GM23248 (cell line): Measurements from ENCODE around the gene DEFB126. TPM values are rescaled to one million over a fixed set of nuclear protein-coding genes. Genes with fewer than 3 reads are reported as not detected.

Source experiments
- DNase-seq: peaks from one replicate; pipeline ENCODE4 v3.0.0-alpha.2; 2015
- H2AFZ ChIP-seq: fragments of 200-600 bp; sonication (generic); 2 replicates; pipeline ENCODE4 v1.6.1; 2016; ENCODE audit warnings: antibody characterized with exemption
- H3F3A ChIP-seq: fragments of 200-600 bp; sonication (generic); 2 replicates; pipeline ENCODE4 v1.6.1; 2016; ENCODE audit warnings: mild to moderate bottlenecking, antibody characterized with exemption, mixed run types; ENCODE audit not compliant: insufficient read depth
- H3K27ac ChIP-seq: fragments of 200-600 bp; sonication (generic); 2 replicates; pipeline ENCODE4 v1.5.1; 2016; ENCODE audit warnings: mild to moderate bottlenecking
- H3K27me3 ChIP-seq: fragments of 200-600 bp; sonication (generic); replicated peaks from 2 replicates; pipeline ENCODE4 v1.6.1; 2016; ENCODE audit warnings: mild to moderate bottlenecking; ENCODE audit not compliant: insufficient read depth
- H3K36me3 ChIP-seq: fragments of 200-600 bp; sonication (generic); 2 replicates; pipeline ENCODE4 v1.6.1; 2016; ENCODE audit warnings: low read depth, mild to moderate bottlenecking
- H3K4me1 ChIP-seq: fragments of 200-600 bp; sonication (generic); 2 replicates; pipeline ENCODE4 v1.6.1; 2016; ENCODE audit warnings: mild to moderate bottlenecking; ENCODE audit not compliant: insufficient read depth
- H3K4me2 ChIP-seq: fragments of 200-600 bp; sonication (generic); one replicate; pipeline ENCODE4 v1.6.1; 2016; ENCODE audit warnings: mild to moderate bottlenecking; ENCODE audit not compliant: unreplicated experiment
- H3K4me3 ChIP-seq: fragments of 200-600 bp; sonication (generic); 2 replicates; pipeline ENCODE4 v1.5.1; 2016; ENCODE audit warnings: mild to moderate bottlenecking
- H3K79me2 ChIP-seq: fragments of 200-600 bp; sonication (generic); 2 replicates; pipeline ENCODE4 v1.6.1; 2016; ENCODE audit warnings: mild to moderate bottlenecking; ENCODE audit not compliant: insufficient read depth
- H3K9ac ChIP-seq: fragments of 200-600 bp; sonication (generic); 2 replicates; pipeline ENCODE4 v1.6.1; 2016; ENCODE audit warnings: mild to moderate bottlenecking
- H3K9me2 ChIP-seq: fragments of 200-600 bp; sonication (generic); 2 replicates; pipeline ENCODE4 v1.6.1; 2016; ENCODE audit warnings: mixed run types, mild to moderate bottlenecking, moderate library complexity; ENCODE audit not compliant: insufficient read depth
- H3K9me3 ChIP-seq: fragments of 200-600 bp; sonication (generic); one replicate; pipeline ENCODE4 v1.6.1; 2017; ENCODE audit warnings: low read depth
- H4K20me1 ChIP-seq: fragments of 200-600 bp; sonication (generic); 2 replicates; pipeline ENCODE4 v1.6.0; 2016; ENCODE audit not compliant: insufficient read depth
- EZH2 ChIP-seq: fragments of 200-600 bp; sonication (generic); IDR thresholded peaks from 2 replicates; pipeline ENCODE4 v1.6.1; 2018; ENCODE audit warnings: antibody characterized with exemption, mild to moderate bottlenecking; ENCODE audit not compliant: insufficient read depth, poor library complexity, severe bottlenecking
- EZH2phosphoT487 ChIP-seq: fragments of 200-600 bp; sonication (generic); IDR thresholded peaks from 2 replicates; pipeline ENCODE4 v1.6.1; 2018; ENCODE audit warnings: antibody characterized with exemption, moderate library complexity, mild to moderate bottlenecking, low read depth; ENCODE audit not compliant: insufficient read depth
- WGBS, 2 experiments: methylation state at CpG; one replicate each; pipeline ENCODE4 v1.1.6; 2015 to 2017; ENCODE audit warnings: low lambda C conversion rate in 2 of 2, low coverage in 1 of 2; ENCODE audit errors: missing lambda C conversion rate in 2 of 2; 5-methylcytosine and 5-hydroxymethylcytosine counted together
- in situ Hi-C: fragments of 300-500 bp; cut with MboI; formaldehyde crosslinking; loops from 2 replicates; pipeline ENCODE4 v1.15.0; 2020
- polyA plus RNA-seq: library from polyadenylated mRNA; unstranded; fragments of >200 nt; fragmentation: Nextera tagmentation; extraction: Ambion mirVana; gene quantifications from 2 replicates; pipeline ENCODE4 v1.2.1, GENCODE V29; 2016
- total RNA-seq: library from RNA; depleted of rRNA; stranded (reverse); fragments of >200 nt; shearing (Covaris generic); gene quantifications from 2 replicates; pipeline ENCODE4 v1.2.3, GENCODE V29; 2014; rRNA removed

The DEFB126 gene
- total and polyA plus RNA-seq, 2 experiments from 2014 or later, result not detected

DNA sequence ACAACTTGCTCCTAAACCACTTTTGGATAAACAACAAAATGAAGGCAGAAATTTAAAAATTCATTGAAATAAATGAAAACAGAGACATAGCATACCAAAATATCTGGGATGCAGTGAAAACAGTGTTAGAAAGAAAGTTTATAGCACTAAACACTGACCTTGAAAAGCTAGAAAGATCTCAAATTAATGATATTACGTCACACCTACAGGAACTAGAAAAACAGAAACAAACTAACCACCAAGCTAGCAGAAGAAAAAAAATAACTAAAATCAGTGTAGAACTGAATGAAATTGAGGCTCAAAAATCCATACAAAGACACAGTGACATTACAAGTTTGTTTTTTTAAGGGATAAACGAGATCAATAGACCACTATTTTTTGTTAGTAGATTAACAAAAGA, 41.9 kb downstream of the DEFB126 start:
- Histone ChIP-seq H3K9ac (no peak overlapping the region), H3F3A (no peaks in the 10 kb centered on the region), H3K27ac (no peak overlapping the region), H3K9me3 (no peaks in the 10 kb centered on the region), H3K36me3 (no peaks in the 10 kb centered on the region), H3K9me2 (0 out of 2 replicates have a peak, but pooled peaks cover 4% of the 10 kb centered on the region), H3K27me3 (no peaks in the 10 kb centered on the region), H3K4me2 (no peak overlapping the region), H3K79me2 (no peaks in the 10 kb centered on the region), H3K4me3 (no peak overlapping the region), H2AFZ (no peak overlapping the region), H3K4me1 (no peaks in the 10 kb centered on the region), H4K20me1 (no peaks in the 10 kb centered on the region)
- TF ChIP-seq EZH2 (no peak), EZH2phosphoT487 (no peak)
- WGBS, 2 experiments, result 15 to 16% methylated on average over 2 of the region's 2 CpGs
- in situ Hi-C loops, result no loop called here
- DNase-seq, result no peak

- 8 to 13% methylated on average over 2 of the region's 2 CpGs for WGBS, 2 experiments
- H3K27ac ChIP-seq, result no peak overlapping the region
- no peak overlapping the region for H3K9ac ChIP-seq
These were observed 45.3 kb downstream of the DEFB126 start for GRCh38 chr20:187733-188132.

DNA sequence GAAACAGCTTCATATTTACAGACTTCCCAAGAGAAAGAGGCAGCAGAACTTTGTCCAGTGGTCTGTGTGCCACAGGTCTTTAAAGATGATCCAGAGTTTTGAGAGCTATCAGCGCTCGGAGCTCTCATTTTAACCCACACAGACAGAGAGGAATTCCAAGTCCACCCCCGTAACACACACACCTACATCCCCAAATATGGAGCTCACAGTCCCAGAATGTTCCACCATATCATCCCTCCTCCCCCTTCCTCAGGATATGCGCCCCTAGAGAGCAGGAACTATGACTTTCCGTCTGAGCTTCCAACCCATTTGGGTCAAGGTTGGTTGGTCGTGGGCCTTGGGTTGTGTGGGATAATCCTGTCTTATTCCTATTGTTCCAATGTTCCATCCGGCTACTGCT, 47.2 kb downstream of the DEFB126 start, which contains the start of gene DEFB128:
TSS of gene DEFB128 (minus strand) at position 101 of the 400 bp plus-strand sequence. CDS start at position 13, 88 bp downstream.
- H4K20me1 ChIP-seq, result no peaks in the 10 kb centered on the region
- no peaks in the 10 kb centered on the region for H3K36me3 ChIP-seq
- DNase-seq, result no peak
- no peaks in the 10 kb centered on the region for H3F3A ChIP-seq
- no peaks in the 10 kb centered on the region for H3K9me2 ChIP-seq
- H3K27me3 ChIP-seq, result no peaks in the 10 kb centered on the region
- no peak within 1 kb of the TSS for H2AFZ ChIP-seq
- H3K79me2 ChIP-seq, result no peaks in the 10 kb centered on the region
- no peak within 1 kb of the TSS for H3K9ac ChIP-seq
- TF ChIP-seq EZH2 (no peak), EZH2phosphoT487 (no peak)
- no peak within 1 kb of the TSS for H3K4me3 ChIP-seq
- no peak within 1 kb of the TSS for H3K4me2 ChIP-seq
- no peaks in the 10 kb centered on the region for H3K9me3 ChIP-seq
- H3K27ac ChIP-seq, result no peak within 1 kb of the TSS
- no peaks in the 10 kb centered on the region for H3K4me1 ChIP-seq
- in situ Hi-C loops, result no loop called here
- 30 to 31% methylated on average over 7 of the region's 7 CpGs for whole genome bisulfite sequencing, 2 experiments

More at GRCh38 chr20:187733-188132, 45.3 kb downstream of the DEFB126 start:
- H3K4me3 ChIP-seq, result no peak overlapping the region
- in situ Hi-C loops, result no loop called here
- H3K9me3 ChIP-seq, result no peaks in the 10 kb centered on the region
- DNase-seq, result no peak
- TF ChIP-seq EZH2phosphoT487 (no peak), EZH2 (no peak)
- no peaks in the 10 kb centered on the region for H4K20me1 ChIP-seq
- no peaks in the 10 kb centered on the region for H3K36me3 ChIP-seq
- H3K79me2 ChIP-seq, result no peaks in the 10 kb centered on the region
- no peaks in the 10 kb centered on the region for H3K9me2 ChIP-seq
- H3K4me2 ChIP-seq, result no peak overlapping the region
- no peaks in the 10 kb centered on the region for H3F3A ChIP-seq
- no peaks in the 10 kb centered on the region for H3K4me1 ChIP-seq
- no peak overlapping the region for H2AFZ ChIP-seq
- H3K27me3 ChIP-seq, result no peaks in the 10 kb centered on the region

Other genes starting within 250 kb of the DEFB126 start
- not detected in 2 replicates for gene DEFB125, start 54.9 kb upstream of the DEFB126 start, total RNA-seq
- not detected in 2 replicates for gene DEFB125, start 54.9 kb upstream of the DEFB126 start, polyA plus RNA-seq
- gene DEFB127, start 14.9 kb downstream of the DEFB126 start, total RNA-seq, result not detected in 2 replicates
- gene DEFB127, start 14.9 kb downstream of the DEFB126 start, polyA plus RNA-seq, result not detected in 2 replicates
- not detected in 2 replicates for gene DEFB128, start 47.1 kb downstream of the DEFB126 start, total RNA-seq
- not detected in 2 replicates for gene DEFB128, start 47.1 kb downstream of the DEFB126 start, polyA plus RNA-seq
- gene DEFB129, start 84.7 kb downstream of the DEFB126 start, total RNA-seq, result not detected in 2 replicates
- gene DEFB129, start 84.7 kb downstream of the DEFB126 start, polyA plus RNA-seq, result not detected in 2 replicates
- gene DEFB132, start 115.1 kb downstream of the DEFB126 start, total RNA-seq, result not detected in 2 replicates
- not detected in 2 replicates for gene DEFB132, start 115.1 kb downstream of the DEFB126 start, polyA plus RNA-seq
- gene C20orf96, start 148.2 kb downstream of the DEFB126 start, total RNA-seq, result 0.32 TPM in 1 of 2 replicates, not detected in the other
- gene C20orf96, start 148.2 kb downstream of the DEFB126 start, polyA plus RNA-seq, result 4.0 and 4.5 TPM in 2 replicates
- 13.8 and 14.8 TPM in 2 replicates for gene ZCCHC3, start 155.0 kb downstream of the DEFB126 start, total RNA-seq
- 4.1 and 5.3 TPM in 2 replicates for gene ZCCHC3, start 155.0 kb downstream of the DEFB126 start, polyA plus RNA-seq
- 7.5 and 7.7 TPM in 2 replicates for gene SOX12, start 183.0 kb downstream of the DEFB126 start, total RNA-seq
- 2.0 and 2.1 TPM in 2 replicates for gene SOX12, start 183.0 kb downstream of the DEFB126 start, polyA plus RNA-seq
- 58.8 and 76.8 TPM in 2 replicates for gene NRSN2, start 204.5 kb downstream of the DEFB126 start, total RNA-seq
- gene NRSN2, start 204.5 kb downstream of the DEFB126 start, polyA plus RNA-seq, result 76.7 and 78.2 TPM in 2 replicates
- 88.5 and 99.2 TPM in 2 replicates for gene TRIB3, start 238.2 kb downstream of the DEFB126 start, total RNA-seq
- gene TRIB3, start 238.2 kb downstream of the DEFB126 start, polyA plus RNA-seq, result 63.0 and 66.1 TPM in 2 replicates